ENCODE data around the gene CPZ.

The CPZ gene

DNA sequence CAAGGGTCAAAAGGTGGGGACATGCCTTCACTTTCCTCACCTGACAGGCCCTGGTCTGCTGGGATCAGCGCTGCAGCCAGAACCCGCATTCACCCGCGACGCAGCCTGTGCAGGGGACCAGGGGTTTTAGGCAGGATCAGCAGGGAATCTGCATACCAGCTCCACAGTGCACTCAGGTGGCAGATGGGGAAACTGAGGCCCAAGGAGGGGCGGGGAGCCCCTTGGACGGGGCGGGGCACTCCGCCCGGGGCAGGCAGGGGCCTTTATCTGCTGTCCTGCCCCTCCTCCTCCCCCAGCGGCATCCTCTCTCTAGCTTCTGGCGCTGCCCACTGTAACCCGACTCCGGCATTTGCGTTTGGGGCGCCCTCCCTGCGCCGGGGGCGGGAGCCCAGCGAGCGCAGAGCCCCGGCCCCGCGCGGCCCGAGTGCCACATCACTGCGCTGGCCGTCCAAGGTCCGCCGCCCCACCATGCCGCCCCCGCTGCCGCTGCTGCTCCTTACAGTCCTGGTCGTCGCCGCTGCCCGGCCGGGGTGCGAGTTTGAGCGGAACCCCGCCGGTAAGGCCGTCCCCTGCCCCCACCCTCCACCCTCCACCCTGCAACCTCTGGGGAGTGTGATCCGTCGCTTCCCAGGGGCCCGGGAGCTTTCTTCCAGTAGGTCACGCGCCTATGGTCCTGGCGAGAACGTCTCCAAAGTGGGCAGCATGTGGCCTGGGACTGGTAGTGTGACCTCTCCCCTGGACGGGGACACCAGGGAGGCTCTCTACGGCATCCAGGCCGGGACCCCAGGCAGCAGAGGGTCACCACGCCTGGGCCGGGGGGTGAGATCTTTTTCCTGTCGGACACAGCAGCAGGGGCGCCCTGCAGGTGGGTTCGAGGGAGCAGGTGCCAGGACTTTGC is at the start of gene CPZ:
Gene CPZ (plus strand): TSS at position 400 of the 898 bp plus-strand sequence. CDS start 69 bp downstream, at position 469.
- no peak for DNase-seq (ENCODE audit: low read depth)

GRCh38 chr4:8542776-8543525 is 49.6 kb upstream of the CPZ start:
- DNase-seq (ENCODE audit: low read depth) = no peak

- no peak for DNase-seq (ENCODE audit: low read depth)
Observed at GRCh38 chr4:8543623-8544022, 48.9 kb upstream of the CPZ start.

- no peak for DNase-seq (ENCODE audit: low read depth)
Observed at GRCh38 chr4:8544282-8544681, 48.3 kb upstream of the CPZ start.

DNA sequence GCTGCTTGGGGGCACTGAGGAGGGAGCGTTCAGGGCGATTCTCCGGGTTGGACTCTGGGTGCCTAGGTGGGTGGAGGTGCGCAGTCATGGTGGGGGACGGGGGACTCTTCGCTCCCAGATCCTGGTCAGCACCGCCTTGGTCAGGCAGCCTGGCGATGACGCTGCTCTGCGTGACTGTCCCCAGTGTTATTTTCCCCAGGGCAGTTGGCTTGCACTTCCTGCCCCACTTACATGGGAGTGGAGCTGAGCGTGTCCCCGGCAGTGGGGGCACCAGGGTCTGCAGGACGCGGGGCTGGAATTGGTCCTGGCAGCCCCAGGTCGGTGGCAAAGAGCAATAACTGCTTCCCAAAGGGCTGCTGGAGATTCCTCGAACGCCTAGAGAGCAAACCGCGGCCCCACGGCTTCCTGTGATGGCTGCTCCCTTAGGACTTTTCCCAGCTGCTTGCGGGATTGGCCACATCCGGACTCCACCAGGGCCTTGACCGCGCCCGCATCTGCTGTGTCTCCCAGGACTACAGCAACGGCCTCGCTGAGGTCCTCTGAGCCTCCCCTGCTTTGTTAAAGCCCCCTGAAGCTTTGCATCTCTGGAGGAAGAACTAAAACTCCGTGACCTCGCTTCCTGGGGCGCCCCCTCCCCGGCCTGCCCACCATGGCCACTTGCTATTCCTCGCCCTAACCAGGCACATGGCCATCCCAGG is 47.7 kb upstream of the CPZ start:
- no peak for DNase-seq (ENCODE audit: low read depth)

DNA sequence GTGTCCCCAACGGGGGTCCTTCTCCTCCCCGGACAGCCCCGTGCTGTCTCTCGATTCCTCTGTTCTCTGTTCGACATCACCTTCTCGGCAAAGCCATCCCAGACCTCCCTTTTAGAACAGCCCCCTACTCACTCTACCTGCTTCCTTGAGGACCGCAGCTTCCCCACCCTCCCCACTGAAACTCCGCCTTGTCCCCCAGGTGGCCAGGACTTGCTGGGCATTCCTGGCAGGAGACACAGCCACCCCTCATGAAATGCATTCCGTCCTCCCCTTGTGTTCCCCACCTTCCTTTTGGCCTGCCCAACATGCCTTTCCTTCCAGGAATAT is 47.2 kb upstream of the CPZ start:
- no peak for DNase-seq (ENCODE audit: low read depth)

- no peak for DNase-seq (ENCODE audit: low read depth)
Observed at GRCh38 chr4:8546766-8547107, 45.8 kb upstream of the CPZ start.

- DNase-seq (ENCODE audit: low read depth) = no peak
Observed at GRCh38 chr4:8547108-8547911, 45.3 kb upstream of the CPZ start.

- DNase-seq (ENCODE audit: low read depth) = no peak
Observed at GRCh38 chr4:8547912-8548730, 44.4 kb upstream of the CPZ start.

GRCh38 chr4:8548731-8549351 is 43.7 kb upstream of the CPZ start:
- no peak for DNase-seq (ENCODE audit: low read depth)

GRCh38 chr4:8549352-8549931 is 43.1 kb upstream of the CPZ start:
- no peak for DNase-seq (ENCODE audit: low read depth)

GRCh38 chr4:8550691-8551090 is 41.9 kb upstream of the CPZ start:
- DNase-seq (ENCODE audit: low read depth) = no peak

GRCh38 chr4:8552024-8552423 is 40.5 kb upstream of the CPZ start:
- no peak for DNase-seq (ENCODE audit: low read depth)

DNA sequence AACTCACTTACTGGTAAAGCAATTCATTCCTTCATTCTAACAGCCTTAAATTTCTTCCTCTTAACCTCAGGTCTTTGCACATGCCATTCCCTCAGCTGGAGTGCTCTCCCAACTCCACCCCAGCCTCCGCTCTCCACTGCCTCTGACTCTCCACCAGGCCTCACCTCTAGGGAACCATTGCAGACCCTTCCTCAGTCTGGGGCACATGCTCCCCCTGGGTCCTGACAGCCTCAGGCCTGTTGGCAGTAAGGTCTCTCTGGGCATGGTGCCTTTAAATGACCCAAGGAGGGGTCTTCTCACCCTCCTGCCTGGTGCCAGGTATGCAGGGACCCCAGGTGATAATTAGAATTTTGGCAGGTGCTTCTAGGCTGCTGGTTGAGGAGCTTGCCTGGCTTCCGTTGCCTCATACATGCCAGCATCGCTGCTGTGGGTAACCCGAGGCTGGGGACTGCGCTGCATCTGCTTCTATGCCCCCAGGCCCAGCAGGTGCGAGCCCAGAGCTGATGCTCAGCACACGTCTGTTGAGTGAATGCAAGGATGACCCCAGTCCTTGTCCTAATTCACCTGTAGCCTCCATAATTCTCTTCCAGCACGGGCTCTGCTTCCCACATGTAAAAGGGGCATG is 39.9 kb upstream of the CPZ start:
- no peak for DNase-seq (ENCODE audit: low read depth)

- DNase-seq (ENCODE audit: low read depth) = no peak
Observed at GRCh38 chr4:8553216-8553615, 39.3 kb upstream of the CPZ start.

GRCh38 chr4:8553991-8554405 is 38.6 kb upstream of the CPZ start:
- no peak for DNase-seq (ENCODE audit: low read depth)

DNA sequence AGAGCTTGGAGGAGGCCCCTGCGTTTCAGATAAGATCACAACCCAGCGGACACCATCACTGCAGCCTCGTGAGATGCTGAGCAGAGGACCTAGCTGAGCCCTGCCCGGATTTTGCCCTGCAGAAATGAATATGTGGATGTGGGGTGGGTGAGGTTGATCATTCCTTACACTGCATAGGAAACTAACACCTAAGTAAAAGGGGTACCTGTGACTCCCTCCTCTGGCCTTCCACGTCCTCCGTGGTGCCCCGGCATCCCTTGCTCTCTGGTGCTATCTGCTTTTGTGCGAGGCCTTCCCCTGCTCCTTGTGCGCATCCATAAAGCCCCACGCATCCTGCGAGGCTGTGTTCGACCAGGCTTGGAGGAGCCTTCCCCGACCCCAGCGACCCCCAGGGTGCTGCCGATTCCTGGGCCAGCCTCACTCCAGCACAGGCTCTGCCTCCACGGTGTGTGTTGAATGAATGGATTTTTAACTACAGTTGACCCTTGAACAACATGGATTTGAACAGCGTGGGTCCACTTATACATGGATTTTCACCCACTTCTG is 37.9 kb upstream of the CPZ start:
- no peak for DNase-seq (ENCODE audit: low read depth)

DNA sequence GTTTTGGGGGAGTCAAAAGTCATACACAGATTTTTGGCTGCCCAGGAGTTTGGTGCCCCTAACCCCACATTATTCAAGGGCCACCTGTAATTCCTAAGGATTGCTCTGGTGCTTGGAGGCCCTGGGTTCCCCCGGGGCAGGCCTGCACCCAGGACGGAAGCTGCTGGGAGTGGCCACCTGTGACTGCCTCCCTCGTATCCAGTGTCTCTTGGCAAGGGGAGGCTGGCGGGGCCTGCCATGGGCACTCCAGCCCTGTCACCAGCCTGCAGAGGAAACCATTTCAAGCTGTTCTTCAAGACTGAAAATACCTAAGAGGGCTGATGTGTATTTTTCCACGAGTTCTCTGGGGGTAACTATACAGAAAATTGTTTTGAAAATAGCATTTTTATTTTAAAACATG is 36.8 kb upstream of the CPZ start:
- no peak for DNase-seq (ENCODE audit: low read depth)

DNA sequence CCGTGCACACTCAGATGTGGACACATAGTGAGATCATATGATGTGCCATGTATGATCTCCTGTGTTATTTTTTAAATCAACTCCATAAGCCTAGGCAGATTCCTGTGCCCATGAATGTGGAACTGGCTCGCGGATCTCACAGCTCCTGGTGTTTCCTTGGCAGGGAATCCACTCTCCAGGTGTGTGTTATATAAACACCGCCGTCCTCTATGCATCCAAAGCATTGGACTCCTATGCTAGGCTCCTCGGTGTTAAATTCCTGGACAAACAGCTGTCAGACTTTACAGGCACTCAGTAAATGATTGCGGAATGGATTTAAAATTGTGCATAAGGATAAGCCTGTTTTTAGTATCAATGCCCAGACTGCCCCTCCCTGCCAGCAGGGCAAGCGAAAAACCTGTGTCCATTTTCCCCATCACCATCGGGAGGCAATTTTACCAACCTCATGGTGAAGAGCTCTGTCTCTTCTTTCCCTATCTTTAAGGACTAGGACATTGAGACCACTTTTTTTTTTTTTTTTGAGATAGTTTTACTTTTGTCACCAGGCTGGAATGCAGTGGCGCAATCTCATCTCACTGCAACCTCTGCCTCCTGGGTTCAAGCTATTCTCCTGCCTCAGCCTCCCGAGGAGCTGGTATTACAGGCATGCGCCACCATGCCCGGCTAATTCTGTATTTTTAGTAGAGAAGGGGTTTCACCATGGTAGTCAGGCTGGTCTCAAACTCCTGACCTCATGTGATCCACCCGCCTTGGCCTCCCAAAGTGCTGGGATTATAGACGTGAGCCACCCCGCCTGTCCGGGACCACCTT is 36.0 kb upstream of the CPZ start:
- DNase-seq (ENCODE audit: low read depth) = no peak
